Measurements from ENCODE around the gene APCDD1L. TPM values are rescaled to one million over a fixed set of nuclear protein-coding genes. Genes with fewer than 3 reads are reported as not detected.

APCDD1L gene
- 5.9 TPM for polyA plus RNA-seq (ENCODE audit: insufficient read length)

GRCh38 chr20:58515233-58516212 is at the start of gene APCDD1L:
Gene APCDD1L (minus strand): TSS chr20:58515399. CDS start chr20:58514707, 692 bp downstream.
- DNase-seq (ENCODE audit: low read depth), result peak; percentile 17

- DNase-seq (ENCODE audit: low read depth), result no peak
Measured at GRCh38 chr20:58559368-58559729, 44.1 kb upstream of the APCDD1L start.

- no peak for DNase-seq (ENCODE audit: low read depth)
Measured at GRCh38 chr20:58558486-58559367, 43.5 kb upstream of the APCDD1L start.

GRCh38 chr20:58557733-58558342 is 42.6 kb upstream of the APCDD1L start:
- no peak for DNase-seq (ENCODE audit: low read depth)

- DNase-seq (ENCODE audit: low read depth), result no peak
Measured at GRCh38 chr20:58556961-58557360, 41.8 kb upstream of the APCDD1L start.

- DNase-seq (ENCODE audit: low read depth), result no peak
Measured at GRCh38 chr20:58555078-58555765, 40.0 kb upstream of the APCDD1L start.

- no peak for DNase-seq (ENCODE audit: low read depth)
Measured at GRCh38 chr20:58554541-58554940, 39.3 kb upstream of the APCDD1L start.

- peak; percentile 56 for DNase-seq (ENCODE audit: low read depth)
Measured at GRCh38 chr20:58553841-58554240, 38.6 kb upstream of the APCDD1L start.

- DNase-seq (ENCODE audit: low read depth), result no peak
Measured at GRCh38 chr20:58553166-58553696, 38.0 kb upstream of the APCDD1L start.

GRCh38 chr20:58552366-58552934 is 37.3 kb upstream of the APCDD1L start:
- DNase-seq (ENCODE audit: low read depth), result no peak

- DNase-seq (ENCODE audit: low read depth), result no peak
Measured at GRCh38 chr20:58551631-58552030, 36.4 kb upstream of the APCDD1L start.

- DNase-seq (ENCODE audit: low read depth), result no peak
Measured at GRCh38 chr20:58550275-58551059, 35.3 kb upstream of the APCDD1L start.

GRCh38 chr20:58549231-58550209 is 34.3 kb upstream of the APCDD1L start:
- no peak for DNase-seq (ENCODE audit: low read depth)

GRCh38 chr20:58547623-58548475 is 32.6 kb upstream of the APCDD1L start:
- no peak for DNase-seq (ENCODE audit: low read depth)

- DNase-seq (ENCODE audit: low read depth), result no peak
Measured at GRCh38 chr20:58546756-58547622, 31.8 kb upstream of the APCDD1L start.

- no peak for DNase-seq (ENCODE audit: low read depth)
Measured at GRCh38 chr20:58546416-58546711, 31.2 kb upstream of the APCDD1L start.
